Measurements from ENCODE around the gene KREMEN1.

GRCh38 chr22:29078869-29079207 is 6.0 kb downstream of the KREMEN1 start:
- TF ChIP-seq POLR2A (IDR thresholded peaks at IDR 0.05) (no peak), CTCF (IDR thresholded peaks at IDR 0.05) (no peak)
